Endothelial cell of umbilical vein (primary cell): ENCODE results near the gene GFPT2. TPM values are rescaled to one million over a fixed set of nuclear protein-coding genes. Genes with fewer than 3 reads are reported as not detected.

Experiments
- BruUV-seq: library from RNA; stranded (reverse); fragments of 400-500 nt; replicated peaks from 2 replicates; lab custom pipeline; 2021; lab: Mats Ljungman, UMichigan
- CTCF ChIA-PET: fragments of 300-600, 350-600 bp; sonication (Branson Sonifier 250); formaldehyde crosslinking; loops from one replicate; lab custom pipeline; 2021; ENCODE audit warnings: antibody characterized with exemption, inconsistent platforms; lab: Charles Lee
- POLR2A ChIA-PET: fragments of 300-600, 350-600 bp; sonication (Branson Sonifier 250); formaldehyde crosslinking; loops from one replicate; lab custom pipeline; 2021; ENCODE audit warnings: antibody characterized with exemption, inconsistent platforms; lab: Charles Lee
- DNase-seq: peaks from one replicate; pipeline ENCODE4 v3.0.0-alpha.2; 2011; ENCODE audit warnings: low read depth, low spot score
- FAIRE-seq: peaks from 2 replicates; lab custom pipeline; 2011; peaks lifted over from hg19 to GRCh38; lab: Jason Lieb, UNC
- H2AFZ ChIP-seq: 2 replicates; pipeline ENCODE4 v1.6.0; 2012; ENCODE audit warnings: low read depth, low read length, control low read depth, inconsistent platforms
- H3K27ac ChIP-seq: 2 replicates; pipeline ENCODE4 v1.5.1; 2011; ENCODE audit warnings: low read depth, mild to moderate bottlenecking, control low read depth, low read length, moderate library complexity; ENCODE audit not compliant: insufficient read depth
- H3K27me3 ChIP-seq, 2 experiments: 2 replicates each; pipeline versions ENCODE4 v1.6.0 to v1.6.1; 2011; ENCODE audit warnings: low read length in 2 of 2, mixed read lengths in 1 of 2; ENCODE audit not compliant: control insufficient read depth in 2 of 2, insufficient read depth in 2 of 2
- H3K36me3 ChIP-seq, 2 experiments: 2 replicates in 1 of 2; 3 replicates in 1 of 2; pipeline ENCODE4 v1.5.1; 2011; ENCODE audit warnings: low read length in 2 of 2, mild to moderate bottlenecking in 1 of 2, moderate library complexity in 1 of 2; ENCODE audit not compliant: control insufficient read depth in 2 of 2, insufficient read depth in 2 of 2; ENCODE audit errors: extremely low read depth in 1 of 2
- H3K4me1 ChIP-seq: 3 replicates; pipeline ENCODE4 v1.5.1; 2011; ENCODE audit warnings: mild to moderate bottlenecking, low read length; ENCODE audit not compliant: control insufficient read depth, insufficient read depth; ENCODE audit errors: extremely low read depth
- H3K4me2 ChIP-seq: 2 replicates; pipeline ENCODE4 v1.6.1; 2011; ENCODE audit warnings: low read length, control low read depth, mixed read lengths; ENCODE audit not compliant: insufficient read depth
- H3K4me3 ChIP-seq, 3 experiments: fragments of 200-600 bp in 1 of 3; sonication (generic), shearing (Covaris generic) in 1 of 3; replicated peaks in 1 of 3; 2 replicates each; pipeline ENCODE4 v1.5.1; 2011 to 2016; ENCODE audit warnings: control low read depth in 3 of 3, low read length in 3 of 3, mild to moderate bottlenecking in 2 of 3, inconsistent platforms in 1 of 3, low read depth in 1 of 3, moderate library complexity in 1 of 3; ENCODE audit not compliant: insufficient read depth in 1 of 3
- H3K79me2 ChIP-seq: 2 replicates; pipeline ENCODE4 v1.6.0; 2012; ENCODE audit warnings: low read length, inconsistent platforms; ENCODE audit not compliant: control insufficient read depth, insufficient read depth
- H3K9ac ChIP-seq: replicated peaks from 2 replicates; pipeline ENCODE3; 2011; ENCODE audit warnings: low read length, control low read depth; ENCODE audit not compliant: insufficient read depth; ENCODE audit errors: extremely low read depth
- H3K9me1 ChIP-seq: replicated peaks from 3 replicates; pipeline ENCODE4 v1.6.0; 2011; ENCODE audit warnings: mild to moderate bottlenecking, low read length; ENCODE audit not compliant: control insufficient read depth, insufficient read depth; ENCODE audit errors: extremely low read depth
- H3K9me3 ChIP-seq: replicated peaks from 2 replicates; pipeline ENCODE4 v1.5.1; 2012; ENCODE audit warnings: low read length, inconsistent platforms; ENCODE audit not compliant: control insufficient read depth, insufficient read depth
- H4K20me1 ChIP-seq: replicated peaks from 2 replicates; pipeline ENCODE3; 2011; ENCODE audit warnings: mild to moderate bottlenecking, low read length; ENCODE audit not compliant: control insufficient read depth, insufficient read depth; ENCODE audit errors: extremely low read depth
- CTCF ChIP-seq, 2 donors: IDR thresholded peaks; 1 replicate in 1 of 2; 2 replicates in 1 of 2; pipeline ENCODE4 v1.5.1; 2011; ENCODE audit warnings: low read length in 2 of 2, mild to moderate bottlenecking in 2 of 2, moderate library complexity in 2 of 2, control low read depth in 1 of 2, inconsistent platforms in 1 of 2, low read depth in 1 of 2; ENCODE audit not compliant: insufficient read depth in 1 of 2; ENCODE audit errors: extremely low read depth in 1 of 2
- EZH2 ChIP-seq: IDR thresholded peaks from 2 replicates; pipeline ENCODE4 v1.6.1; 2012; ENCODE audit warnings: borderline replicate concordance, low read depth, mild to moderate bottlenecking, moderate library complexity, low read length, inconsistent platforms; ENCODE audit not compliant: severe bottlenecking
- FOS ChIP-seq: IDR thresholded peaks from 2 replicates; pipeline ENCODE4 v1.6.1; 2011; ENCODE audit warnings: mild to moderate bottlenecking, low read length, moderate library complexity, borderline replicate concordance; ENCODE audit not compliant: insufficient read depth
- GATA2 ChIP-seq: IDR thresholded peaks from 2 replicates; pipeline ENCODE4 v1.7.0; 2011; ENCODE audit warnings: low read depth, mild to moderate bottlenecking, moderate library complexity, mixed read lengths, low read length; ENCODE audit not compliant: insufficient read length, insufficient read depth
- JUN ChIP-seq: IDR thresholded peaks from 2 replicates; pipeline ENCODE4 v1.6.1; 2011; ENCODE audit warnings: borderline replicate concordance, low read depth; ENCODE audit not compliant: insufficient read length, insufficient read depth
- MAX ChIP-seq: IDR thresholded peaks from 2 replicates; pipeline ENCODE4 v1.6.1; 2011; ENCODE audit not compliant: insufficient read depth, insufficient read length
- MYC ChIP-seq: IDR thresholded peaks from one replicate; pipeline ENCODE4 v1.6.1; 2011; ENCODE audit warnings: mild to moderate bottlenecking, low read depth, low read length
- POLR2A ChIP-seq: IDR thresholded peaks from 2 replicates; pipeline ENCODE4 v1.6.1; 2012; ENCODE audit warnings: low read depth, mild to moderate bottlenecking, control low read depth, low read length
- POLR2AphosphoS5 ChIP-seq: IDR thresholded peaks from 2 replicates; pipeline ENCODE4 v1.6.1; 2012; ENCODE audit warnings: low read depth, mild to moderate bottlenecking, control low read depth, low read length, moderate library complexity; ENCODE audit not compliant: insufficient read depth
- dilution Hi-C: fragments of 300-500 bp; cut with MboI; formaldehyde crosslinking; loops from one replicate; pipeline ENCODE4 v1.15.0; 2019; ENCODE audit warnings: low sequenced_read_pairs; ENCODE audit not compliant: extremely low pct_ligation_motif_present
- intact Hi-C: fragments of 100-400 bp; cut with micrococcal nuclease; formaldehyde crosslinking; loops from one replicate; pipeline ENCODE4 v1.10.0; 2022
- polyA plus RNA-seq, 4 experiments: library from polyadenylated mRNA; depleted of rRNA in 3 of 4; stranded (reverse) in 3 of 4; unstranded in 1 of 4; fragments of >200 nt; gene quantifications; 2 replicates each; pipeline versions ENCODE4 v1.2.1 to v1.2.3, GENCODE V29; 2011 to 2012; ENCODE audit warnings: missing spikeins in 1 of 4
- total RNA-seq: library from RNA; stranded (reverse); gene quantifications from 2 replicates; pipeline ENCODE4 v1.2.3, GENCODE V29; 2021

Gene GFPT2
- total and polyA plus RNA-seq, 2 donors (not counting 3 experiments of a cell fraction or from before 2014, with no cell fraction given), result 4.3 to 4.5 TPM

- intact Hi-C loops (no loop called here), dilution Hi-C loops (no loop called here)
- Histone ChIP-seq H3K27me3 (no peaks in the 10 kb centered on the region), H3K79me2 (no peaks in the 10 kb centered on the region), H3K9me3 (no peaks in the 10 kb centered on the region), H3K9me1 (no peaks in the 10 kb centered on the region), H3K9ac (no peak overlapping the region), H3K4me1 (no peaks in the 10 kb centered on the region), H2AFZ (no peak overlapping the region), H3K4me3 (no peak overlapping the region), H3K36me3 (no peaks in the 10 kb centered on the region), H3K27ac (no peak overlapping the region), H4K20me1 (no peaks in the 10 kb centered on the region), H3K4me2 (no peak overlapping the region)
- CTCF ChIA-PET, result no interaction called here
- TF ChIP-seq MYC (no peak), MAX (no peak), CTCF (IDR thresholded peaks at IDR 0.05; ENCODE audit: extremely low read depth in 1 of 2, insufficient read depth in 1 of 2, low read depth in 1 of 2, low read length in 2 of 2) (no peak), EZH2 (no peak), POLR2A (no peak), POLR2AphosphoS5 (no peak), GATA2 (no peak), JUN (no peak), FOS (no peak)
- FAIRE-seq (no peak), DNase-seq (no peak)
- POLR2A ChIA-PET, result no interaction called here
- BruUV-seq, result no TSS peak
These were observed 49.6 kb upstream of the GFPT2 start for GRCh38 chr5:180402716-180403115.
